OCI-LY3 (cell line): ENCODE results near the gene LRP1B.

Experiments
- H2AFZ ChIP-seq: fragments of 200-600, 300-600 bp; shearing (Covaris generic); 2 replicates; pipeline ENCODE4 v1.6.0; 2014; ENCODE audit warnings: antibody characterized with exemption, low read depth, low read length
- H3K27ac ChIP-seq: fragments of 200-600, 300-600 bp; sonication (generic); 2 replicates; pipeline ENCODE4 v1.5.1; 2014; ENCODE audit warnings: mild to moderate bottlenecking, low read length, moderate library complexity, mixed read lengths
- H3K27me3 ChIP-seq: fragments of 200-600, 300-600 bp; sonication (generic); 2 replicates; pipeline ENCODE4 v1.6.1; 2014; ENCODE audit warnings: low read depth, low read length, mixed read lengths
- H3K36me3 ChIP-seq: fragments of 200-600, 300-600 bp; sonication (generic); replicated peaks from 2 replicates; pipeline ENCODE3; 2014; ENCODE audit warnings: low read depth, low read length, mixed read lengths
- H3K4me1 ChIP-seq: fragments of 300-600, 200-600 bp; sonication (generic); 2 replicates; pipeline ENCODE4 v1.6.1; 2014; ENCODE audit warnings: low read length, mixed read lengths
- H3K4me2 ChIP-seq: fragments of 200-600, 300-600 bp; sonication (generic); 2 replicates; pipeline ENCODE4 v1.6.1; 2014; ENCODE audit warnings: low read length, mixed read lengths
- H3K4me3 ChIP-seq: fragments of 300-600, 200-600 bp; sonication (generic); 2 replicates; pipeline ENCODE4 v1.5.1; 2014; ENCODE audit warnings: antibody characterized with exemption, mild to moderate bottlenecking, low read length, moderate library complexity
- H3K79me2 ChIP-seq: fragments of 300-600, 200-600 bp; shearing (Covaris generic); 2 replicates; pipeline ENCODE4 v1.6.1; 2014; ENCODE audit warnings: mild to moderate bottlenecking, low read length, mixed read lengths
- H3K9ac ChIP-seq: fragments of 300-600, 200-600 bp; shearing (Covaris generic); 2 replicates; pipeline ENCODE4 v1.6.0; 2014; ENCODE audit warnings: mild to moderate bottlenecking, low read length, moderate library complexity
- H3K9me3 ChIP-seq: fragments of 200-600, 300-600 bp; shearing (Covaris generic); 2 replicates; pipeline ENCODE4 v1.6.1; 2014; ENCODE audit warnings: low read length, mixed read lengths; ENCODE audit not compliant: insufficient read depth
- H4K20me1 ChIP-seq: fragments of 200-600, 300-600 bp; sonication (generic); 2 replicates; pipeline ENCODE4 v1.6.1; 2016; ENCODE audit warnings: low read length, mixed read lengths; ENCODE audit not compliant: insufficient read depth
- EZH2phosphoT487 ChIP-seq: fragments of 200-600 bp; shearing (Covaris generic); IDR thresholded peaks from 2 replicates; pipeline ENCODE4 v1.6.1; 2018; ENCODE audit warnings: antibody characterized with exemption, mixed run types, low read depth
- TF ChIP-seq, protein P1 (sequence below): fragments of 200-600, 300-600 bp; sonication (generic); IDR thresholded peaks from 2 replicates; pipeline ENCODE4 v1.5.1; 2014; ENCODE audit warnings: antibody characterized with exemption, low read length, low read depth

Gene LRP1B

DNA sequence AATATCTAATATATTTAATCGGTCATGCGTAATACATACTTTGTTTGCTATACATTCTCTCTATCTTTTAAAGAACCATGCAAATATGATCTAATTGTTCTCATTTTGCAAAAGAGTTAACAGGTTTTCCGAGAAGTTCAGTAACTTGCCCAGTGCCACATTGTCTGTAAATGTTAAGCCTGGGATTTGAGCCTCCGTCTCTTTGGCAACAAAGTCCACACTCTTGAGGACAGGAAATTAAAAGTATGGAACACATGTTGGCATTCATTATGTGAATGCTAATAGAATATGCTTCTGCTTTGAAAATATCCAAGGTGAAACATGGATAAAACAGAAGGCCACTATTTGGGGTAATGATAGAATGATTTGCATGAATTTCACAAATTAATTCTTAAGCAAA, 85.2 kb downstream of the LRP1B start:
- H2AFZ ChIP-seq, result no peak overlapping the region
- H3K79me2 ChIP-seq, result no peaks in the 10 kb centered on the region
- H3K4me1 ChIP-seq, result no peaks in the 10 kb centered on the region
- no peak overlapping the region for H3K9ac ChIP-seq
- no peaks in the 10 kb centered on the region for H3K36me3 ChIP-seq
- H4K20me1 ChIP-seq, result no peaks in the 10 kb centered on the region
- H3K4me2 ChIP-seq, result no peak overlapping the region
- H3K27me3 ChIP-seq, result no peaks in the 10 kb centered on the region
- no peak overlapping the region for H3K4me3 ChIP-seq
- H3K9me3 ChIP-seq, result no peaks in the 10 kb centered on the region
- no peak overlapping the region for H3K27ac ChIP-seq
- TF ChIP-seq EZH2phosphoT487, result no peak
- TF ChIP-seq, protein P1, sequence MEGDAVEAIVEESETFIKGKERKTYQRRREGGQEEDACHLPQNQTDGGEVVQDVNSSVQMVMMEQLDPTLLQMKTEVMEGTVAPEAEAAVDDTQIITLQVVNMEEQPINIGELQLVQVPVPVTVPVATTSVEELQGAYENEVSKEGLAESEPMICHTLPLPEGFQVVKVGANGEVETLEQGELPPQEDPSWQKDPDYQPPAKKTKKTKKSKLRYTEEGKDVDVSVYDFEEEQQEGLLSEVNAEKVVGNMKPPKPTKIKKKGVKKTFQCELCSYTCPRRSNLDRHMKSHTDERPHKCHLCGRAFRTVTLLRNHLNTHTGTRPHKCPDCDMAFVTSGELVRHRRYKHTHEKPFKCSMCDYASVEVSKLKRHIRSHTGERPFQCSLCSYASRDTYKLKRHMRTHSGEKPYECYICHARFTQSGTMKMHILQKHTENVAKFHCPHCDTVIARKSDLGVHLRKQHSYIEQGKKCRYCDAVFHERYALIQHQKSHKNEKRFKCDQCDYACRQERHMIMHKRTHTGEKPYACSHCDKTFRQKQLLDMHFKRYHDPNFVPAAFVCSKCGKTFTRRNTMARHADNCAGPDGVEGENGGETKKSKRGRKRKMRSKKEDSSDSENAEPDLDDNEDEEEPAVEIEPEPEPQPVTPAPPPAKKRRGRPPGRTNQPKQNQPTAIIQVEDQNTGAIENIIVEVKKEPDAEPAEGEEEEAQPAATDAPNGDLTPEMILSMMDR, result no peak

DNA sequence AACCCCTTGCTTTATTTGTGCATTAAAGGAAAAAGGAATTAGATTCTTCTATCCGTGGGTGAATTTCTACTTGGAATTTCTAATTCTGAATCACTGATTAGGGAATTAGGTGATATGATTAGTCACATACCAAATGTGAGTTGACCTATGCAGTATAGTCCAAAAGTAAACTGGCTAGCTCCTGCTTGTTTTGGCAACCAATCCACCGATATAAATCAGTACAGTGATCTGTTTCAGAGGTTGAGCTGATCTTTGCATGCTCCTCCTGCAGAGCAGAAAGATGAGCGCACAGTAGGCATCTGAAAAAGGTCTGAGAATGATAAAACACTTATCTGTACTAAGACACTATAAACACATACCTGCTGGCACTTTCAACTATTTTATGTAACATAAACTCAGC, 86.6 kb downstream of the LRP1B start:
- Histone ChIP-seq H3K27me3 (no peaks in the 10 kb centered on the region), H3K36me3 (no peaks in the 10 kb centered on the region), H3K9me3 (no peaks in the 10 kb centered on the region), H3K9ac (no peak overlapping the region), H3K4me3 (no peak overlapping the region), H3K4me1 (no peaks in the 10 kb centered on the region), H3K79me2 (no peaks in the 10 kb centered on the region), H3K4me2 (no peak overlapping the region), H3K27ac (no peak overlapping the region), H2AFZ (no peak overlapping the region), H4K20me1 (no peaks in the 10 kb centered on the region)
- TF ChIP-seq, protein P1, result no peak
- TF ChIP-seq EZH2phosphoT487, result no peak

DNA sequence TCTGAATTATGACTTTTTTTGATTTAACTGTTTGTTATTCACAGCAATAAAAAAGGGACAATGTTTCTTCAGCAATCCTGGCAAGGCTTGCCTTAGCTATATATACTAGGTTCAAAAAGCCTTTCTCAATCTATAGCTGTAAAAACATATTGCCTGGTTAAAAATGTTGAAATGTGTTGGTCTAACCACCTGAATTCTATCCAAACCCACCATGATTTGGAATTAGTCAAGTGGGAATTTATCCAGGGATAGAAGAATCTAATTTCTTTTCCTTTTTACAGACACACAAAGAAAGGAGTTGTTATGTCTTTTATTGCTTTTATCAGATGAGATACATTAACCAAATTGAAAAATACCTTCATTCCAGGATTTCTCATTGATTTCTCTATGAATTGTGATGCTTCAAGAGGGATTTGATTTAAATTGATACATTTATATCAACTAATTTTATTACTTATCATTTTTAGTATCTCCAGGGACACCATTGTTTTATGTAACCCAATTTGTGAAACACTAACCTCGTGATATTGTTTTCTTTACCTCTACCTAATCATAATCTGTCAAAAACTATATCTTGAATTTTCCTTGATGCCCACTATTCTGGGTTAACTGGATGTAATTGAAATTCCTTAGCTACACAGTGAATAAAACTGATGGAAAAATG, 88.1 kb downstream of the LRP1B start:
- TF ChIP-seq, protein P1, result no peak
- TF ChIP-seq EZH2phosphoT487, result no peak

DNA sequence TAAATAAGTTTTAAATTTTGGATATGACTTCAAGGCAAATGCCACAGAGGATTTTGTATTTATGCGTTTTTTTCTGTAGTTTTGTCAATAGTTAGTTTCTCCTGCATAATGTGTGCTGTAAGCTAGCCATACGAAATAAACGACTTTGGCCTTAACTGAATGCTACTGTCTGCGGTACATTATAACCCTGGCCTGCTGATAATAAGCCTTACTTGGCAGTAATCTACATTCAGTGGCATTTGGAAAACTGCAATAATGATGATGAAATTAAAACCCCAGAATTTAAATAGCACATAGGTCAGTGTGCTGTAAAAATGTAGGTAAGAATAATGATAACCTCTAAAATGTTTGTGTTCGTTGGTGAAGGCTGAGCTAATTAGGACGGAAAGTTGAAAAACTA, 88.8 kb downstream of the LRP1B start:
- Histone ChIP-seq H3K36me3 (no peaks in the 10 kb centered on the region), H3K9me3 (no peaks in the 10 kb centered on the region), H3K79me2 (no peaks in the 10 kb centered on the region), H3K4me3 (no peak overlapping the region), H3K27me3 (no peaks in the 10 kb centered on the region), H4K20me1 (no peaks in the 10 kb centered on the region), H3K4me1 (peaks cover 3% of the 10 kb centered on the region; the same call in 1 of the 2 replicates), H3K27ac (no peak overlapping the region), H2AFZ (no peak overlapping the region), H3K9ac (no peak overlapping the region), H3K4me2 (no peak overlapping the region)
- no peak for TF ChIP-seq EZH2phosphoT487
- TF ChIP-seq, protein P1, result no peak

More for the DNA sequence above, 88.1 kb downstream of the LRP1B start:
- no peaks in the 10 kb centered on the region for H3K79me2 ChIP-seq
- no peak overlapping the region for H2AFZ ChIP-seq
- H3K9ac ChIP-seq, result no peak overlapping the region
- H4K20me1 ChIP-seq, result no peaks in the 10 kb centered on the region
- H3K4me2 ChIP-seq, result no peak overlapping the region
- no peak overlapping the region for H3K27ac ChIP-seq
- no peak overlapping the region for H3K4me3 ChIP-seq
- no peaks in the 10 kb centered on the region for H3K36me3 ChIP-seq
- no peaks in the 10 kb centered on the region for H3K9me3 ChIP-seq
- no peaks in the 10 kb centered on the region for H3K27me3 ChIP-seq
- H3K4me1 ChIP-seq, result no peaks in the 10 kb centered on the region
